Measurements from ENCODE around the gene PLB1.

The PLB1 gene

GRCh38 chr2:28674062-28674712, 178.3 kb downstream of the PLB1 start:
- H3K27ac ChIP-seq, result no peak overlapping the region
- no peak for TF ChIP-seq ZFX (IDR thresholded peaks at IDR 0.05)
- TF ChIP-seq, protein P1, sequence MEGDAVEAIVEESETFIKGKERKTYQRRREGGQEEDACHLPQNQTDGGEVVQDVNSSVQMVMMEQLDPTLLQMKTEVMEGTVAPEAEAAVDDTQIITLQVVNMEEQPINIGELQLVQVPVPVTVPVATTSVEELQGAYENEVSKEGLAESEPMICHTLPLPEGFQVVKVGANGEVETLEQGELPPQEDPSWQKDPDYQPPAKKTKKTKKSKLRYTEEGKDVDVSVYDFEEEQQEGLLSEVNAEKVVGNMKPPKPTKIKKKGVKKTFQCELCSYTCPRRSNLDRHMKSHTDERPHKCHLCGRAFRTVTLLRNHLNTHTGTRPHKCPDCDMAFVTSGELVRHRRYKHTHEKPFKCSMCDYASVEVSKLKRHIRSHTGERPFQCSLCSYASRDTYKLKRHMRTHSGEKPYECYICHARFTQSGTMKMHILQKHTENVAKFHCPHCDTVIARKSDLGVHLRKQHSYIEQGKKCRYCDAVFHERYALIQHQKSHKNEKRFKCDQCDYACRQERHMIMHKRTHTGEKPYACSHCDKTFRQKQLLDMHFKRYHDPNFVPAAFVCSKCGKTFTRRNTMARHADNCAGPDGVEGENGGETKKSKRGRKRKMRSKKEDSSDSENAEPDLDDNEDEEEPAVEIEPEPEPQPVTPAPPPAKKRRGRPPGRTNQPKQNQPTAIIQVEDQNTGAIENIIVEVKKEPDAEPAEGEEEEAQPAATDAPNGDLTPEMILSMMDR (conservative IDR thresholded peaks at IDR 0.05), result no peak

DNA sequence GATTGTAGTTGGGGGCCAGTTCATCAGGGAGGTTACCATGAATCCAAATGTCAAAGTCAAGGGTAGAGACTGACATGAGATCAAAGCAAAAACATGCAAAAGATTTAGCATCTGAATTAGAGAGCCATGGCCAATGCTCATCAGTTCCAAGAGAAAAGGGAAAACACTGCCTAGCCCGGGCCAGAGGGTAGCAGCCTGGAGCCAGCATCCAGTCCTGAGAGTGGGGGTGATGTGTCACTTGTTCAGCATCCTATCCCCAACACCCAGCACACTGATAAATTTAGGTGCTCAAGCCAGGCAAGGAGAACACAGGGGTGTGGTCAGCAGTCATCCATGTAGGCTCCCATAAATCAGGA, 178.8 kb downstream of the PLB1 start:
- H3K27ac ChIP-seq, result no peak overlapping the region

DNA sequence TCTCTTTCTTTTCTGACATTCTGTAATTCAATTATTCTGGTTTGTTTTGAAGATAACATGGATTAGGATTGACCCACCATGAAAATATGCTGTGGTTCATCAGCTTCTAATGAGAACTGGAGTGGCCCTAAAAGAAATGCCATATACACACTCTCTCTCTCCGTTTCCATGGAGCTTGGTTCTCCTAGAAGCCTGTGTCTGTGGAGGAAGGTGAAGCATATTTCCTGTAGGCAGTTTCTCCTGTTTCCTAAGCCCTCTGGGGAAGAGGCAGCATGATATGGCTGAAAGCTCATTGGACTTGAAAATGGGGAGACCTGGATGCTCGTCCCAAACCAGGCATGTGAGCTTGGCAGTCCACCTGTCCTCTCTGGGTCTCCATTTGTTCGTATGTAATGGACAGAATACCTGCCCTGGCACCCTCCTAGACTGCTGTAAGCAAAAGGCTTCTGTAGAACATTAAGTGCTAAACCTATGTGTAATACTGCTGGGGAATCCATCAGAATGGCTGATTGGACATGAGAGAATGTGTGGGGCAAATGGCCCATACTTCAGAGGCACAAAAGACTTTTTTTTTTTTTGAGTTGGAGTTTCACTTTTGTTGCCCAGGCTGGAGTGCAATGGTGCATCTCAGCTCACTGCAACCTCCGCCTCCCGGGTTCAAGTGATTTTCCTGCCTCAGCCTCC, 180.4 kb downstream of the PLB1 start:
- no peak overlapping the region for H3K27ac ChIP-seq
- TF ChIP-seq ZFX (IDR thresholded peaks at IDR 0.05), result no peak
- TF ChIP-seq, protein P1 (conservative IDR thresholded peaks at IDR 0.05), result no peak

More for the DNA sequence above, 178.8 kb downstream of the PLB1 start:
- TF ChIP-seq ZFX (IDR thresholded peaks at IDR 0.05), result no peak
- TF ChIP-seq, protein P1 (conservative IDR thresholded peaks at IDR 0.05), result no peak

DNA sequence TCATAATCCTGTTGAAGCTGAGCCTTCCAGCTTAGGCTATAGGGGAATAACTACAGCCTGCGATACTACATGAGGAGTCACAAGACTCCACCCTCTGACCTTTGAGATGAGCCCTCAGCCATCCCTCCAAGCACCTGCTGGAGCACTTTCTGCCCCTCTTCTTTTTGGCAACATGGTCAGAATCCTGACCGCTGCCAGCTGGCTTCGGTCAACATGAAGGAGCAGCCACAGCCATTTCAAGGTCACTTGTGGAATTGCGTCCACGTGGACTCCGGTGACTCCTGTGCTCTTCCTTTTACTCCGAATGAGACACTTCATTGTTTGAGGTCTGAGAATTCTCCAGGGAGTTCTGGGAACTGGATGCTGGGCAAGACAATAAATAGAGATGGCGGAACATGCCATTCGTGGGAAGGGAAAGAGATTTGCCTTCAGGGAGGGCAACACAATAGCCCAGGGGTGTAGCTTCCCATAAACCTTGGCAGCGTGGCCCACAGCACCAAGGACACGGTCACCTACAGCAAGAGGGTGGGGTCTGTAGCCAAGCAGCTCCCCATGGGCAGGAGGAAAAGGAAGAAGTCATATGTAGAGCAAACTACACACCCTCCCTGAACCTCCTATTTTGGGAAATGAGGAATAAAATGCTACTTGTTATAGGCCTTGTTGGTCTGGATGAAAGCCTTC, 182.5 kb downstream of the PLB1 start:
- TF ChIP-seq, protein P1 (conservative IDR thresholded peaks at IDR 0.05), result no peak
- no peak overlapping the region for H3K27ac ChIP-seq

DNA sequence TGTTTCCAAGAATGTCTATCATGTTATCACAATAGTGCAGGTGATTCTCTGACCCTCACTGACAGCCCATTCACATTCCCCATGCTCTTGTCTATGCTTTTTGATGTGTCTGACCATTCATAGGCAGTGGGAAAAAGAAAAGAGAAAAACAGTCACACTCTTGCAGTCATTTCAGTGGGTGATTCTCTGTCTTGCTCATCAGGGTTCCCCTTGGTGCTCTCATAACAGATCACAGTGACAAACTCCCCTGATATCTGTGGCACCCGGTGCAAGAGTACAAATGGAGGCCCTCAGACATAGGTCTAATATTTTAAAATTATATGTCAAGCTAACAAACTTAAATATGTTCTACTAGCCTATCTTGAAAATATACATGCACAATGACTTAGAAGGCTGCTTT, 183.1 kb downstream of the PLB1 start:
- no peak overlapping the region for H3K27ac ChIP-seq
- TF ChIP-seq, protein P1 (conservative IDR thresholded peaks at IDR 0.05), result no peak
- TF ChIP-seq ZFX (IDR thresholded peaks at IDR 0.05), result no peak

DNA sequence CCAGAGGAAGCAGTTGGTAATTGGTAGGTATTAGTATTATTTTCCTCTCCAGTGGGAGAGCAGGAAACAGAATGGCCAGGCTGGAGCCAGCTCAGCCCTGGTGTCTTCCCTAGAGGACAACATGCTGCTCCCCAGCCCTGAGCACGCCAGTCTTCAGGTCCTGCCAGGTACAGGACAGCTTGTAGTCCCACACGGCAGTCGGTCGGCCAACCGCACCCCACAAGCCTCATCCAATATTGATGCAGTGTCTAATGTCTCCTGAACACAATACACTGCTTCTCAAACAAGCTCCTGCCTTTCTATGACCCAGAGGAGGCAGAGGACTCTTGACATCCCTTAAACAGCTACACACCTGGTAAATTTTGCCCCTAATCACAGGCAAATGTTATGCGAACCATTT, 184.8 kb downstream of the PLB1 start:
- no peak overlapping the region for H3K27ac ChIP-seq

More for the DNA sequence above, 184.8 kb downstream of the PLB1 start:
- TF ChIP-seq, protein P1 (conservative IDR thresholded peaks at IDR 0.05), result no peak
- TF ChIP-seq ZFX (IDR thresholded peaks at IDR 0.05), result no peak
